ENCODE measurements around the gene FARP1.

The FARP1 gene

GRCh38 chr13:98446234-98446621 lies 303.3 kb downstream of the FARP1 start:
- TF ChIP-seq CTCF (IDR thresholded peaks at IDR 0.05): no peak

- no peak for TF ChIP-seq CTCF (IDR thresholded peaks at IDR 0.05)
Observed at GRCh38 chr13:98447130-98447529, 304.2 kb downstream of the FARP1 start.

GRCh38 chr13:98447881-98448641 lies 305.2 kb downstream of the FARP1 start:
- peak; percentile 76 for TF ChIP-seq CTCF (IDR thresholded peaks at IDR 0.05)

GRCh38 chr13:98448642-98448928 lies 305.7 kb downstream of the FARP1 start:
- no peak; the same call in 1 of the 2 replicates for TF ChIP-seq CTCF (IDR thresholded peaks at IDR 0.05)

GRCh38 chr13:98449273-98449672 lies 306.4 kb downstream of the FARP1 start:
- TF ChIP-seq CTCF (IDR thresholded peaks at IDR 0.05): no peak

GRCh38 chr13:98450026-98450425 lies 307.1 kb downstream of the FARP1 start:
- no peak for TF ChIP-seq CTCF (IDR thresholded peaks at IDR 0.05)

- no peak for TF ChIP-seq CTCF (IDR thresholded peaks at IDR 0.05)
Observed at GRCh38 chr13:98450539-98451111, 307.7 kb downstream of the FARP1 start.

Measured in LNCAP (cell line).